Upper lobe of left lung (tissue), 6 donors: ENCODE measurements around the gene ANXA4. TPM values are rescaled to one million over a fixed set of nuclear protein-coding genes. Genes with fewer than 3 reads are reported as not detected.
"Not testable (repeated sequence)": the region's sequence is repeated elsewhere in the genome, so short reads cannot be mapped to it uniquely, and the experiment has no call there.

Experiments used
- ATAC-seq, 2 donors: fragments of 200-7000 bp; cut with Tn5 transposase; one replicate each; pipeline ENCODE4 v1.9.1; 2022; ENCODE audit warnings: mild to moderate bottlenecking in 2 of 2, moderate library complexity in 2 of 2; ENCODE audit not compliant: low FRiP score in 2 of 2
- DNase-seq, 2 donors: peaks; one replicate each; pipeline ENCODE4 v3.0.0-alpha.2; 2019 to 2020
- H3K27ac ChIP-seq, 4 donors: fragments of 200-600 bp; sonication (generic); one replicate each; pipeline ENCODE4 v1.5.1; 2016 to 2019
- H3K27me3 ChIP-seq, 4 donors: fragments of 200-600 bp; sonication (generic); one replicate each; pipeline ENCODE4 v1.5.1; 2017 to 2019
- H3K36me3 ChIP-seq, 4 donors: fragments of 200-600 bp; sonication (generic); one replicate each; pipeline ENCODE4 v1.5.1; 2016 to 2019
- H3K4me1 ChIP-seq, 4 donors: fragments of 200-600 bp; sonication (generic); one replicate each; pipeline ENCODE4 v1.5.1; 2018 to 2019
- H3K4me3 ChIP-seq, 4 donors: fragments of 200-600 bp; sonication (generic); one replicate each; pipeline ENCODE4 v1.5.1; 2017 to 2019; ENCODE audit warnings: mild to moderate bottlenecking in 2 of 4, moderate library complexity in 1 of 4
- H3K9me3 ChIP-seq, 4 donors: fragments of 200-600 bp; sonication (generic); one replicate each; pipeline ENCODE4 v1.5.1; 2018 to 2019
- CTCF ChIP-seq, 6 experiments: fragments of 450-650 bp in 4 of 6; fragments of 200-600 bp in 2 of 6; sonication (generic) in 2 of 6; IDR thresholded peaks; one replicate each; pipeline ENCODE4 v1.5.1; 2016 to 2019; ENCODE audit warnings: antibody characterized with exemption in 6 of 6
- EP300 ChIP-seq, 4 donors: sonication (generic); formaldehyde crosslinking; IDR thresholded peaks; one replicate each; pipeline ENCODE4 v1.5.1; 2017; ENCODE audit warnings: antibody characterized with exemption in 4 of 4, control low read depth in 2 of 4
- POLR2A ChIP-seq, 4 donors: fragments of 450-650 bp; IDR thresholded peaks; one replicate each; pipeline ENCODE4 v1.5.1; 2016 to 2017; ENCODE audit warnings: antibody characterized with exemption in 4 of 4, mild to moderate bottlenecking in 2 of 4
- POLR2AphosphoS5 ChIP-seq, 2 donors: sonication (generic); formaldehyde crosslinking; IDR thresholded peaks; one replicate each; pipeline ENCODE4 v1.5.1; 2017; ENCODE audit warnings: antibody characterized with exemption in 2 of 2
- WGBS, 2 donors: methylation state at CpG; one replicate each; pipeline ENCODE4 v1.1.5; 2017 to 2018; 5-methylcytosine and 5-hydroxymethylcytosine counted together
- total RNA-seq, 6 donors: library from RNA; depleted of rRNA in 4 of 6; stranded (reverse); fragments of >200 nt in 4 of 6; gene quantifications; one replicate each; pipeline versions ENCODE4 v1.1.0 to v1.2.1, GENCODE V29; 2016 to 2021
- donor health status: DM: no; HTN: no; CAD: no; lungs with moderate emphysema.
- donor health status: DM: no; HTN: yes; CAD: no; lungs with severe emphysema.

ANXA4 gene
- total RNA-seq, 6 donors from 2014 or later, result 84.0 to 214 (median 161) TPM

DNA sequence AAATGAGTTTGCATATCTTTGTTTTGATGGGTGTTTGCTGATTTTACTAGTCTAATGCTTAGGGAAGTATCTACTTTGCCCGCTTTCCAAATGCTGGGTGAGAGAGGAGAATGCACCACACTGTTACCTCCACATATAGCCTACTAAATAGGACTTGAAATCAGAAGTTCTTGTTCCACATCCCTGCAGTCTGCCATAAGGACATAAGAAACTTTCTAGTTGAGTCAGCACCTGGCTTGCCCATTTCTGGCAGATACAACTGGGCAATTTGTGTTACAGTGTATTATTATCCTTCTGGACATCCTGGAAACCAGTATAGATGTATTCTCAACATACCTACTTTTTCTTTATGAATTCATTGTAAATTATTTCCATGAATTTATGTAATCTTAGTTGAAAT, 29.5 kb downstream of the ANXA4 start:
- H3K4me3 ChIP-seq, result no peak overlapping the region
- H3K9me3 ChIP-seq, result no peaks in the 10 kb centered on the region
- DNase-seq, result no peak
- H3K27me3 ChIP-seq, result no peaks in the 10 kb centered on the region
- 91 to 94% methylated on average over 1 of the region's 1 CpG for WGBS, 2 donors
- no peaks in the 10 kb centered on the region for H3K36me3 ChIP-seq
- H3K27ac ChIP-seq, result peak overlapping the region in 3 of 4 donors; percentile 34 to 76 (median 45)
- no peak for ATAC-seq
- TF ChIP-seq POLR2AphosphoS5 (IDR thresholded peaks at IDR 0.05) (no peak), EP300 (IDR thresholded peaks at IDR 0.05) (no peak), POLR2A (IDR thresholded peaks at IDR 0.05) (no peak)
- H3K4me1 ChIP-seq, result peaks cover 54 to 68% (median 63%) of the 10 kb centered on the region in 4 donors

DNA sequence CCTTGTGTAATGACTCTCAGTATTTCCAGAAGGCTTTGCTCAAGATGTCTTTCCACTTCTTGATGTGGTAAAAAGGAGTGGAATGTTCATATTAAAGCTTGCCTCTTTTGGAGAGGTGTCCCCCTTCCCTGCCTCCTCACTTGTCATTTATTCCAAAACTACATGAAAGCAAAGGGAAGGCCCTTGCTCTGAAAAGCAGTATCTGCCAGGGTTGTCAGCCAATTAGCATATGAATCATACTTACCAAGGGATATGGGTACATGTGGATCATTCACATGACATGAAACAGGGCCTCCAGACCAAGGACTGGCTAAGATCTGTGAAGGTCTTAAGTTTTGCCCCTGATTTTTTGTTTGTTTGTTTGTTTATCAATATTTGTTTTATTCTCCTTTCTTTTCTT, 31.3 kb downstream of the ANXA4 start:
- Histone ChIP-seq H3K4me1 (peaks cover 42 to 57% (median 51%) of the 10 kb centered on the region in 4 donors), H3K27me3 (no peaks in the 10 kb centered on the region), H3K36me3 (no peaks in the 10 kb centered on the region), H3K4me3 (no peak overlapping the region), H3K9me3 (no peaks in the 10 kb centered on the region), H3K27ac (peak overlapping the region; percentile 61 to 80 (median 69))
- no peak for TF ChIP-seq POLR2A (IDR thresholded peaks at IDR 0.05)
- peak in 1 of 4 donors; percentile 30 for TF ChIP-seq EP300 (IDR thresholded peaks at IDR 0.05)
- ATAC-seq (peak in 1 of 2 donors; percentile 59), DNase-seq (no peak)

DNA sequence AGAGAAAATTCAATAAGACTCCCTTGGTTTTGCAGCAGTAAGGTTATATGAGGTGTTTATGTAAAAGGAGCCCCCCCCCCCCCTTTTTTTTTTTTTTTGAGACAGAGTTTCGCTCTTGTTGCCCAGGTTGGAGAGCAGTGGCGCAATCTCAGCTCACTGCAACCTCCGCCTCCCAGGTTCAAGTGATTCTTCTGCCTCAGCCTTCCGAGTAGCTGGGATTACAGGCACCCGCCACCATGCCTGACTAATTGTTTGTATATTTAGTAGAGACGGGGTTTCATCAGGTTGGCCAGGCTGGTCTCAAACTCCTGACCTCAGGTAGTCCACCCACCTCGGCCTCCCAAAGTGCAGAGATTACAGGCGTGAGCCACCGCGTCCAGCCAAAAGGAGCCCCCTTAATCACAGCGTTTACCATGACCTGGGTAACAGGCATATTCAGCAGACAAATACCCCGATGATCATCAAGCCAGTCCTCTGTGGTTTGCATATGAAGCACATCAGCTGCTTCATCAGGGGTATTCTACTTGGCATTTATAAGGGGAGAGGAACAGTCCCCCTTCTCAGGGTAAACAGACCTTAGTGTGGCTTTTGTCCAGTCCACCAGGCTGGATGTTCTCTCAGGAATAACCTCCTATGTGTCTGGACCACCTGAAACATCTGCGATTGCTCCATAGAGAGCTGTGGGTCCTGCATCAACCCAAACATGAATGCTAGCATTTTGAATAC, 32.5 kb downstream of the ANXA4 start:
- WGBS, 2 donors, result 80 to 83% methylated on average over 13 of the region's 13 CpGs

GRCh38 chr2:69774984-69775982, 33.3 kb downstream of the ANXA4 start:
- peak in 1 of 2 donors; percentile 32 for DNase-seq
- H3K9me3 ChIP-seq, result no peaks in the 10 kb centered on the region
- H3K27ac ChIP-seq, result peak overlapping the region; percentile 8 to 80 (median 60)
- TF ChIP-seq POLR2A (IDR thresholded peaks at IDR 0.05) (no peak), EP300 (IDR thresholded peaks at IDR 0.05) (no peak), CTCF (IDR thresholded peaks at IDR 0.05) (no peak), POLR2AphosphoS5 (IDR thresholded peaks at IDR 0.05) (no peak)
- no peak for ATAC-seq
- no peaks in the 10 kb centered on the region for H3K36me3 ChIP-seq
- WGBS, 2 donors, result 49 to 59% methylated on average over 7 of the region's 7 CpGs
- H3K27me3 ChIP-seq, result no peaks in the 10 kb centered on the region
- peaks cover 31 to 55% (median 39%) of the 10 kb centered on the region in 4 donors for H3K4me1 ChIP-seq
- H3K4me3 ChIP-seq, result no peak overlapping the region

More for the DNA sequence above, 32.5 kb downstream of the ANXA4 start:
- DNase-seq, result peak in 1 of 2 donors; percentile 73
- not testable (repeated sequence) for H3K9me3 ChIP-seq, H3K36me3 ChIP-seq, ATAC-seq, H3K27me3 ChIP-seq, H3K4me3 ChIP-seq
- peaks cover 39 to 56% (median 44%) of the 10 kb centered on the region in 4 donors for H3K4me1 ChIP-seq
- peak overlapping the region; percentile 46 to 80 (median 68) for H3K27ac ChIP-seq

DNA sequence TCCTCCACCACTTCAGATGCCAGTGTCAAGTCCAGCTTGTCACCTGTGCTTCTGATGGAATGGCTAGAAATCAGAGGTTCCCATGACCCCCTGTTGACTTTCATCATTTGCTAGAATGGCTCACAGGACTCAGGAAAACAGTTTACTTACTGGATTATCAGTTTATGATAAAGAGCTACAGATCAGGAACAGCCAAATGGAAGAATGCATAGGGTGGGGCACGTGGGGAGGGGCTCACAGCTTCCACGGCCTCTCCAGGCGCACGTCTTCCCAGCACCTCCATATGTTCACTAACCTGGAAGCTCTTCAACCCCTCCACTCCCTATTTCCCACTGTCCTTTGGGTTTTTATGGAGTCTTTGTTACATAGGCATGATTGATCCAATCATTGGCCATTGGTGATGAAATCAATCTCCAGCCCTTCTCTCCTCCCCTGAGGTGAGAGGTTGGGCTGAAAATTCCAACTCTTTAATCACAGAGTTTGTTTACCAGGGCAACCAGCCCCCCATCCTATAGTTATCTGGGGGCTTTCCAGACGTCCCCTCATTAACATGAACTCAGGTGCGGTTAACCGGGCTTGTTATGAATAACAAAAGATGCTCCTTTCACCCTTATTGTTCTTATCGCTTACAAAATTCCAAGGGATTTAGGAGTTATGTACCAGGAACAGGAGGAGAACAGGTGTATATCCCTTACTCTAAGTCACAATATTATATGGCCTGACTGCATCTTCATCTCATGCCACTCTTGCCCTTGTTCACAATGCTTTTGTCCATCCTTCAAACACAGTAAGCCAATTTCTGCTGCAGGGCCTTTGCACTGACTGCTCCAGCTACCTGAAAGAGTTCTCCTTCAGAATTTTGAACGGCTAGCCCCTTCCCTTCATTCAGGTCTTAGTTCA, 35.2 kb downstream of the ANXA4 start:
- TF ChIP-seq POLR2A (IDR thresholded peaks at IDR 0.05) (no peak), EP300 (IDR thresholded peaks at IDR 0.05) (no peak), CTCF (IDR thresholded peaks at IDR 0.05) (no peak), POLR2AphosphoS5 (IDR thresholded peaks at IDR 0.05) (no peak)
- H3K4me1 ChIP-seq, result peaks cover 19 to 60% (median 44%) of the 10 kb centered on the region in 4 donors
- no peaks in the 10 kb centered on the region for H3K36me3 ChIP-seq
- H3K9me3 ChIP-seq, result no peaks in the 10 kb centered on the region
- H3K27ac ChIP-seq, result no peak overlapping the region
- no peak overlapping the region for H3K4me3 ChIP-seq
- 88 to 94% methylated on average over 9 of the region's 9 CpGs for WGBS, 2 donors
- ATAC-seq (no peak), DNase-seq (no peak)
- H3K27me3 ChIP-seq, result no peaks in the 10 kb centered on the region
